ENCODE results near the gene ADAMTSL3. TPM values are rescaled to one million over a fixed set of nuclear protein-coding genes. Genes with fewer than 3 reads are reported as not detected.
"Not testable (repeated sequence)": the region's sequence is repeated elsewhere in the genome, so short reads cannot be mapped to it uniquely, and the experiment has no call there.

The ADAMTSL3 gene
- polyA plus RNA-seq, 1 experiment: not detected

GRCh38 chr15:84033793-84034553 lies 380.1 kb downstream of the ADAMTSL3 start:
- POLR2A ChIA-PET: no interaction called here
- Histone ChIP-seq H3K36me3 (ENCODE audit: control insufficient read depth, insufficient read depth, low read length) (no peaks in the 10 kb centered on the region), H3K27me3 (ENCODE audit: control insufficient read depth, insufficient read depth, low read length) (no peaks in the 10 kb centered on the region), H3K4me3 (ENCODE audit: low read depth, low read length) (no peak overlapping the region)
- CTCF ChIA-PET: interaction anchor here (1.3 to 1.9 kb wide), 3 partner anchors 462 to 468 kb away, joined by 5 to 8 read pairs (median 5); no protein-coding TSS in a partner anchor
- TF ChIP-seq CTCF (IDR thresholded peaks at IDR 0.05; ENCODE audit: insufficient read depth, low read depth, low read length): no peak
- no peak for DNase-seq (ENCODE audit: low read depth)

- no peak overlapping the region for H3K4me3 ChIP-seq (ENCODE audit: low read depth, low read length)
- no peaks in the 10 kb centered on the region for H3K36me3 ChIP-seq (ENCODE audit: control insufficient read depth, insufficient read depth, low read length)
- TF ChIP-seq CTCF (IDR thresholded peaks at IDR 0.05; ENCODE audit: insufficient read depth, low read depth, low read length): no peak
- H3K27me3 ChIP-seq (ENCODE audit: control insufficient read depth, insufficient read depth, low read length): no peaks in the 10 kb centered on the region
- ChIA-PET POLR2A (no interaction called here), CTCF (interaction anchor here (0.6 to 1.9 kb wide), 6 partner anchors 25 to 592 kb away, joined by 3 to 8 read pairs (median 4); no protein-coding TSS in a partner anchor)
- DNase-seq (ENCODE audit: low read depth): no peak
These were observed 380.9 kb downstream of the ADAMTSL3 start for GRCh38 chr15:84034578-84035398.

- ChIA-PET POLR2A (no interaction called here), CTCF (interaction anchor here (0.8 to 1.9 kb wide), 5 partner anchors 26 to 470 kb away, joined by 3 to 8 read pairs (median 5); no protein-coding TSS in a partner anchor)
- no peak for DNase-seq (ENCODE audit: low read depth)
These were observed 381.5 kb downstream of the ADAMTSL3 start for GRCh38 chr15:84035399-84035766.

GRCh38 chr15:84037301-84037700 lies 383.4 kb downstream of the ADAMTSL3 start:
- POLR2A ChIA-PET: no interaction called here
- H3K36me3 ChIP-seq (ENCODE audit: control insufficient read depth, insufficient read depth, low read length): no peaks in the 10 kb centered on the region
- no peak overlapping the region for H3K4me3 ChIP-seq (ENCODE audit: low read depth, low read length)
- no peak for TF ChIP-seq CTCF (IDR thresholded peaks at IDR 0.05; ENCODE audit: insufficient read depth, low read depth, low read length)
- no peaks in the 10 kb centered on the region for H3K27me3 ChIP-seq (ENCODE audit: control insufficient read depth, insufficient read depth, low read length)
- CTCF ChIA-PET: no interaction called here
- DNase-seq (ENCODE audit: low read depth): no peak

More at GRCh38 chr15:84035399-84035766, 381.5 kb downstream of the ADAMTSL3 start:
- peak; percentile 31; the same call in 1 of the 2 replicates for TF ChIP-seq CTCF (IDR thresholded peaks at IDR 0.05; ENCODE audit: insufficient read depth, low read depth, low read length)
- Histone ChIP-seq H3K36me3 (ENCODE audit: control insufficient read depth, insufficient read depth, low read length) (no peaks in the 10 kb centered on the region), H3K27me3 (ENCODE audit: control insufficient read depth, insufficient read depth, low read length) (no peaks in the 10 kb centered on the region), H3K4me3 (ENCODE audit: low read depth, low read length) (no peak overlapping the region)

GRCh38 chr15:84042434-84043056 lies 388.6 kb downstream of the ADAMTSL3 start:
- CTCF ChIA-PET: interaction anchor here (0.6 to 1.1 kb wide), 2 partner anchors 419 to 670 kb away, joined by 3 read pairs; no protein-coding TSS in a partner anchor
- H3K4me3 ChIP-seq (ENCODE audit: low read depth, low read length); DNase-seq (ENCODE audit: low read depth); H3K27me3 ChIP-seq (ENCODE audit: control insufficient read depth, insufficient read depth, low read length); POLR2A ChIA-PET; H3K36me3 ChIP-seq (ENCODE audit: control insufficient read depth, insufficient read depth, low read length): not testable (repeated sequence)

All from BJ (cell line).